OCI-LY3 (cell line): ENCODE results near the gene TSPYL1.

Source experiments
- H2AFZ ChIP-seq: fragments of 200-600, 300-600 bp; shearing (Covaris generic); 2 replicates; pipeline ENCODE4 v1.6.0; 2014; ENCODE audit warnings: antibody characterized with exemption, low read depth, low read length
- H3K27ac ChIP-seq: fragments of 200-600, 300-600 bp; sonication (generic); 2 replicates; pipeline ENCODE4 v1.5.1; 2014; ENCODE audit warnings: mild to moderate bottlenecking, low read length, moderate library complexity, mixed read lengths
- H3K27me3 ChIP-seq: fragments of 200-600, 300-600 bp; sonication (generic); 2 replicates; pipeline ENCODE4 v1.6.1; 2014; ENCODE audit warnings: low read depth, low read length, mixed read lengths
- H3K36me3 ChIP-seq: fragments of 200-600, 300-600 bp; sonication (generic); replicated peaks from 2 replicates; pipeline ENCODE3; 2014; ENCODE audit warnings: low read depth, low read length, mixed read lengths
- H3K4me1 ChIP-seq: fragments of 300-600, 200-600 bp; sonication (generic); 2 replicates; pipeline ENCODE4 v1.6.1; 2014; ENCODE audit warnings: low read length, mixed read lengths
- H3K4me2 ChIP-seq: fragments of 200-600, 300-600 bp; sonication (generic); 2 replicates; pipeline ENCODE4 v1.6.1; 2014; ENCODE audit warnings: low read length, mixed read lengths
- H3K4me3 ChIP-seq: fragments of 300-600, 200-600 bp; sonication (generic); 2 replicates; pipeline ENCODE4 v1.5.1; 2014; ENCODE audit warnings: antibody characterized with exemption, mild to moderate bottlenecking, low read length, moderate library complexity
- H3K79me2 ChIP-seq: fragments of 300-600, 200-600 bp; shearing (Covaris generic); 2 replicates; pipeline ENCODE4 v1.6.1; 2014; ENCODE audit warnings: mild to moderate bottlenecking, low read length, mixed read lengths
- H3K9ac ChIP-seq: fragments of 300-600, 200-600 bp; shearing (Covaris generic); 2 replicates; pipeline ENCODE4 v1.6.0; 2014; ENCODE audit warnings: mild to moderate bottlenecking, low read length, moderate library complexity
- H3K9me3 ChIP-seq: fragments of 200-600, 300-600 bp; shearing (Covaris generic); 2 replicates; pipeline ENCODE4 v1.6.1; 2014; ENCODE audit warnings: low read length, mixed read lengths; ENCODE audit not compliant: insufficient read depth
- H4K20me1 ChIP-seq: fragments of 200-600, 300-600 bp; sonication (generic); 2 replicates; pipeline ENCODE4 v1.6.1; 2016; ENCODE audit warnings: low read length, mixed read lengths; ENCODE audit not compliant: insufficient read depth
- EZH2phosphoT487 ChIP-seq: fragments of 200-600 bp; shearing (Covaris generic); IDR thresholded peaks from 2 replicates; pipeline ENCODE4 v1.6.1; 2018; ENCODE audit warnings: antibody characterized with exemption, mixed run types, low read depth
- TF ChIP-seq, protein P1 (sequence below): fragments of 200-600, 300-600 bp; sonication (generic); IDR thresholded peaks from 2 replicates; pipeline ENCODE4 v1.5.1; 2014; ENCODE audit warnings: antibody characterized with exemption, low read length, low read depth

Gene TSPYL1

DNA sequence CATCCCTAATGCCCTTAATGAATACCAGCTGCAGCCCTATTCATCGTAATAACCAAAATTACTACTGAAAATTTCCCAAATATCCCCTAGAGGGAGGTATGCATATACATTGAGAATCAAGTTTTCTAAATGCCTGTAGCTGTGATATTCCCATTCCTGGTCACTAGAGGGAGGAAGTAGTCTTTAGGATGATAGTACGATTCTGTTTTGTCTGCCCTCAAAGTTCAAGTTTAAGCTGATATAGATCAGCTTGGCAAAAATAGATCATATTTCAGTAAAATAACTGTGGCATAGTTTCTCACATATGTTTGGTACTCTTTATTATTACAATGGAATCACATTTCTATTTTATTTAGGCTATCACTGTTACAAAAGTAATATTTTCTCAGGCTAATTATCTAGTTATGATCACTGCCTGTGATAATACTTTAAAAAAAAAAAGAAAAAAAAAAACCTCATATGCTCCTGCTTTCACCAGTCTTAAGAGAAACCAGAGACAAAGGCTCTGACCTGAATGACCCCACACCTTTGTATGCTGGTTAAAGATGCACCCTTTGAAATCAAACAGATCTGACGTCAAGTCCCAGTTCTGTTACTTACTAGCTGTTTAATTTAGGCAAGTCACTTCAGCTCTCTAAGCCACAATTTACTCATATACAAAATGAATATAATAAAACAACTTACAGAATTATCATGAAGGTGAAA, 11.0 kb downstream of the TSPYL1 start:
- H3K4me2 ChIP-seq, result no peak overlapping the region

DNA sequence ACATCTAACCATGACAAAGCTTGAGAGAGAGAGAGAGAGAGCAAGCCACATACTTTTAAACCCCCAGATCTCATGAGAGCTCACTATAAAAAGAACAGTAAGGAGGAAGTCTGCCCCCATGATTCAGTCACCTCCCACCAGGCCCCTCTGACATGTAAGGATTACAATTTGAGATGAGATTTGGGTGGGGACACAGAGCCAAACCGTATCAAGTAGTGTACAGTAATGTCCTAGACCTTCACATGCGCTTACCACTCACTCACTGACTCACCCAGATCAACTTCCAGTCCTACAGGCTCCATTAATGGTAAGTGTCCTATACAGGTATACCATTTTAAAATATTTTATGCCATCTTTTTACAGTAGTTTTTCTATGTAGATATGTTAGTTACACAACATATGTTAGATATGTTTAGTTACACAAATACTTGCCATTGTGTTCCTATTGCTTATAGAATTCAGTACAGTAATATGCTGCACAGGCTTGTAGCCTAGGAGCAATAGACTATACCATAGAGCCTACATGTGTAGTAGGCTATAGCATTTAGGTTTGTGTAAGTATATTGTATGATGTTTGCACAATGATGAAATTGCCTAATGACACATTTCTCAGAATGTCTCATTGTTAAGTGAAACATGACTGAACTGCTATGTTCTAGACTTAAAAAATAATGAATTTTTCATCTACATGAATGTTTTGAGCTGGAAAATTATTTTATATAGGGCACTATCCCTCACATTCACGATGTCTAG, 11.7 kb downstream of the TSPYL1 start:
- Histone ChIP-seq H3K27ac (no peak overlapping the region), H2AFZ (no peak overlapping the region)
- TF ChIP-seq, protein P1, sequence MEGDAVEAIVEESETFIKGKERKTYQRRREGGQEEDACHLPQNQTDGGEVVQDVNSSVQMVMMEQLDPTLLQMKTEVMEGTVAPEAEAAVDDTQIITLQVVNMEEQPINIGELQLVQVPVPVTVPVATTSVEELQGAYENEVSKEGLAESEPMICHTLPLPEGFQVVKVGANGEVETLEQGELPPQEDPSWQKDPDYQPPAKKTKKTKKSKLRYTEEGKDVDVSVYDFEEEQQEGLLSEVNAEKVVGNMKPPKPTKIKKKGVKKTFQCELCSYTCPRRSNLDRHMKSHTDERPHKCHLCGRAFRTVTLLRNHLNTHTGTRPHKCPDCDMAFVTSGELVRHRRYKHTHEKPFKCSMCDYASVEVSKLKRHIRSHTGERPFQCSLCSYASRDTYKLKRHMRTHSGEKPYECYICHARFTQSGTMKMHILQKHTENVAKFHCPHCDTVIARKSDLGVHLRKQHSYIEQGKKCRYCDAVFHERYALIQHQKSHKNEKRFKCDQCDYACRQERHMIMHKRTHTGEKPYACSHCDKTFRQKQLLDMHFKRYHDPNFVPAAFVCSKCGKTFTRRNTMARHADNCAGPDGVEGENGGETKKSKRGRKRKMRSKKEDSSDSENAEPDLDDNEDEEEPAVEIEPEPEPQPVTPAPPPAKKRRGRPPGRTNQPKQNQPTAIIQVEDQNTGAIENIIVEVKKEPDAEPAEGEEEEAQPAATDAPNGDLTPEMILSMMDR, result no peak
- TF ChIP-seq EZH2phosphoT487, result no peak

More for the DNA sequence above, 11.0 kb downstream of the TSPYL1 start:
- no peaks in the 10 kb centered on the region for H3K36me3 ChIP-seq
- H3K4me3 ChIP-seq, result no peak overlapping the region
- no peaks in the 10 kb centered on the region for H3K79me2 ChIP-seq
- H3K27ac ChIP-seq, result no peak overlapping the region
- H4K20me1 ChIP-seq, result no peaks in the 10 kb centered on the region
- H3K9me3 ChIP-seq, result no peaks in the 10 kb centered on the region
- H3K9ac ChIP-seq, result no peak overlapping the region
- H3K27me3 ChIP-seq, result no peaks in the 10 kb centered on the region
- no peak for TF ChIP-seq EZH2phosphoT487
- TF ChIP-seq, protein P1, result peak; percentile 81
- H3K4me1 ChIP-seq, result peaks cover 13% of the 10 kb centered on the region
- no peak overlapping the region for H2AFZ ChIP-seq

DNA sequence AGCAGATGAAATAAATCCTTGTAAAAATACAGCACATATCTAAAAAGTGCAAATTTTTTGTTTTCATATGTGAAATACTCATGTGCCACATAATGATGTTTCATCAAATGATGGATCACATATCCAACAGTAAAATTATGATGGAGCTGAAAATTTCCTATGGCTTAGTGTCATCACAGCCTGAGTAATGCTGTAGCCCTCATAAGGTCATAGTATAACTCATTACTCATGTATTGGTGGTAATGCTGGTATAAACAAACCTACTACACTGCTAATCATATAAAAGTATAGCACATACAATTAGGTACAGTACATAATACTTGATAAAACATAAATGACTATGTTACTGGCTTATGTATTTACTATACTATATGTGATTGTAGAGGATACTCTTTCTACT, 12.9 kb downstream of the TSPYL1 start:
- TF ChIP-seq, protein P1, result no peak
- TF ChIP-seq EZH2phosphoT487, result no peak
- no peaks in the 10 kb centered on the region for H3K9me3 ChIP-seq
- no peaks in the 10 kb centered on the region for H3K36me3 ChIP-seq
- no peaks in the 10 kb centered on the region for H3K79me2 ChIP-seq
- no peak overlapping the region for H3K9ac ChIP-seq
- H3K4me1 ChIP-seq, result peaks cover 4% of the 10 kb centered on the region; the same call in 1 of the 2 replicates
- H3K4me3 ChIP-seq, result no peak overlapping the region
- no peak overlapping the region for H3K27ac ChIP-seq
- no peaks in the 10 kb centered on the region for H3K27me3 ChIP-seq
- no peak overlapping the region for H3K4me2 ChIP-seq
- H2AFZ ChIP-seq, result no peak overlapping the region
- no peaks in the 10 kb centered on the region for H4K20me1 ChIP-seq

More for the DNA sequence above, 11.7 kb downstream of the TSPYL1 start:
- no peaks in the 10 kb centered on the region for H4K20me1 ChIP-seq
- H3K4me2 ChIP-seq, result no peak overlapping the region
- peaks cover 13% of the 10 kb centered on the region for H3K4me1 ChIP-seq
- H3K36me3 ChIP-seq, result no peaks in the 10 kb centered on the region
- H3K9me3 ChIP-seq, result no peaks in the 10 kb centered on the region
- no peak overlapping the region for H3K9ac ChIP-seq
- no peaks in the 10 kb centered on the region for H3K79me2 ChIP-seq
- no peaks in the 10 kb centered on the region for H3K27me3 ChIP-seq
- no peak overlapping the region for H3K4me3 ChIP-seq
